OCI-LY3 (cell line): ENCODE results near the gene MDM4.

Experiments used
- H2AFZ ChIP-seq: fragments of 200-600, 300-600 bp; shearing (Covaris generic); 2 replicates; pipeline ENCODE4 v1.6.0; 2014; ENCODE audit warnings: antibody characterized with exemption, low read depth, low read length
- H3K27ac ChIP-seq: fragments of 200-600, 300-600 bp; sonication (generic); 2 replicates; pipeline ENCODE4 v1.5.1; 2014; ENCODE audit warnings: mild to moderate bottlenecking, low read length, moderate library complexity, mixed read lengths
- H3K27me3 ChIP-seq: fragments of 200-600, 300-600 bp; sonication (generic); 2 replicates; pipeline ENCODE4 v1.6.1; 2014; ENCODE audit warnings: low read depth, low read length, mixed read lengths
- H3K36me3 ChIP-seq: fragments of 200-600, 300-600 bp; sonication (generic); replicated peaks from 2 replicates; pipeline ENCODE3; 2014; ENCODE audit warnings: low read depth, low read length, mixed read lengths
- H3K4me1 ChIP-seq: fragments of 300-600, 200-600 bp; sonication (generic); 2 replicates; pipeline ENCODE4 v1.6.1; 2014; ENCODE audit warnings: low read length, mixed read lengths
- H3K4me2 ChIP-seq: fragments of 200-600, 300-600 bp; sonication (generic); 2 replicates; pipeline ENCODE4 v1.6.1; 2014; ENCODE audit warnings: low read length, mixed read lengths
- H3K4me3 ChIP-seq: fragments of 300-600, 200-600 bp; sonication (generic); 2 replicates; pipeline ENCODE4 v1.5.1; 2014; ENCODE audit warnings: antibody characterized with exemption, mild to moderate bottlenecking, low read length, moderate library complexity
- H3K79me2 ChIP-seq: fragments of 300-600, 200-600 bp; shearing (Covaris generic); 2 replicates; pipeline ENCODE4 v1.6.1; 2014; ENCODE audit warnings: mild to moderate bottlenecking, low read length, mixed read lengths
- H3K9ac ChIP-seq: fragments of 300-600, 200-600 bp; shearing (Covaris generic); 2 replicates; pipeline ENCODE4 v1.6.0; 2014; ENCODE audit warnings: mild to moderate bottlenecking, low read length, moderate library complexity
- H3K9me3 ChIP-seq: fragments of 200-600, 300-600 bp; shearing (Covaris generic); 2 replicates; pipeline ENCODE4 v1.6.1; 2014; ENCODE audit warnings: low read length, mixed read lengths; ENCODE audit not compliant: insufficient read depth
- H4K20me1 ChIP-seq: fragments of 200-600, 300-600 bp; sonication (generic); 2 replicates; pipeline ENCODE4 v1.6.1; 2016; ENCODE audit warnings: low read length, mixed read lengths; ENCODE audit not compliant: insufficient read depth
- EZH2phosphoT487 ChIP-seq: fragments of 200-600 bp; shearing (Covaris generic); IDR thresholded peaks from 2 replicates; pipeline ENCODE4 v1.6.1; 2018; ENCODE audit warnings: antibody characterized with exemption, mixed run types, low read depth
- TF ChIP-seq, protein P1 (sequence below): fragments of 200-600, 300-600 bp; sonication (generic); IDR thresholded peaks from 2 replicates; pipeline ENCODE4 v1.5.1; 2014; ENCODE audit warnings: antibody characterized with exemption, low read length, low read depth

The MDM4 gene

DNA sequence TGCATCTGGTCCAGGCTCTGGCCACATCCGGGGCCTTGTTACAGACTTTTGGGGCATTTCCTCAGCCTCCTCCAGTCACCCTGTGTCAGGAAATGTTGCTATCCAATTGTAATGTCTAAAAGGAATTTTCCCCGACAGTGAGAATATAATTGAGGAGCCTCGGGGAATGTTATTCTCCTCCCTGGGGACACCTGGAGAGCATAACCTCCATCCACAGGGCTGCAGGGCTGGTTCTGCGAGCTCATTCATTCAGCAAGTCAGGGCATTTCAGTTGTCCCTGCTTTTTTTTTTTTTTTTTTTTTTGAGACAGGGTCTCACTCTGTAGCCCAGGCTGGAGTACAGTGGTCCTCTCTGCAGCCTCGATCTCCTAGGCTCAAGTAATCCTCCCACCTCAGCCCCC, 72.6 kb downstream of the MDM4 start:
- H3K9ac ChIP-seq, result no peak overlapping the region
- H3K27ac ChIP-seq, result no peak overlapping the region
- H3K4me2 ChIP-seq, result no peak overlapping the region
- no peak overlapping the region for H3K4me3 ChIP-seq
- TF ChIP-seq, protein P1, sequence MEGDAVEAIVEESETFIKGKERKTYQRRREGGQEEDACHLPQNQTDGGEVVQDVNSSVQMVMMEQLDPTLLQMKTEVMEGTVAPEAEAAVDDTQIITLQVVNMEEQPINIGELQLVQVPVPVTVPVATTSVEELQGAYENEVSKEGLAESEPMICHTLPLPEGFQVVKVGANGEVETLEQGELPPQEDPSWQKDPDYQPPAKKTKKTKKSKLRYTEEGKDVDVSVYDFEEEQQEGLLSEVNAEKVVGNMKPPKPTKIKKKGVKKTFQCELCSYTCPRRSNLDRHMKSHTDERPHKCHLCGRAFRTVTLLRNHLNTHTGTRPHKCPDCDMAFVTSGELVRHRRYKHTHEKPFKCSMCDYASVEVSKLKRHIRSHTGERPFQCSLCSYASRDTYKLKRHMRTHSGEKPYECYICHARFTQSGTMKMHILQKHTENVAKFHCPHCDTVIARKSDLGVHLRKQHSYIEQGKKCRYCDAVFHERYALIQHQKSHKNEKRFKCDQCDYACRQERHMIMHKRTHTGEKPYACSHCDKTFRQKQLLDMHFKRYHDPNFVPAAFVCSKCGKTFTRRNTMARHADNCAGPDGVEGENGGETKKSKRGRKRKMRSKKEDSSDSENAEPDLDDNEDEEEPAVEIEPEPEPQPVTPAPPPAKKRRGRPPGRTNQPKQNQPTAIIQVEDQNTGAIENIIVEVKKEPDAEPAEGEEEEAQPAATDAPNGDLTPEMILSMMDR, result no peak
- no peak for TF ChIP-seq EZH2phosphoT487
- H2AFZ ChIP-seq, result no peak overlapping the region
- no peaks in the 10 kb centered on the region for H3K79me2 ChIP-seq
- no peaks in the 10 kb centered on the region for H3K27me3 ChIP-seq
- H3K4me1 ChIP-seq, result peaks cover 9% of the 10 kb centered on the region
- H4K20me1 ChIP-seq, result no peaks in the 10 kb centered on the region
- H3K36me3 ChIP-seq, result no peaks in the 10 kb centered on the region
- H3K9me3 ChIP-seq, result no peaks in the 10 kb centered on the region

- Histone ChIP-seq H2AFZ (no peak overlapping the region), H3K36me3 (no peaks in the 10 kb centered on the region), H3K27ac (no peak overlapping the region), H3K79me2 (no peaks in the 10 kb centered on the region), H3K4me3 (no peak overlapping the region), H3K9ac (no peak overlapping the region), H3K4me2 (no peak overlapping the region), H3K4me1 (peaks cover 8% of the 10 kb centered on the region), H3K27me3 (no peaks in the 10 kb centered on the region), H4K20me1 (no peaks in the 10 kb centered on the region), H3K9me3 (no peaks in the 10 kb centered on the region)
- TF ChIP-seq EZH2phosphoT487, result no peak
- TF ChIP-seq, protein P1, result no peak
Measured at GRCh38 chr1:204589409-204590038, 73.3 kb downstream of the MDM4 start.

DNA sequence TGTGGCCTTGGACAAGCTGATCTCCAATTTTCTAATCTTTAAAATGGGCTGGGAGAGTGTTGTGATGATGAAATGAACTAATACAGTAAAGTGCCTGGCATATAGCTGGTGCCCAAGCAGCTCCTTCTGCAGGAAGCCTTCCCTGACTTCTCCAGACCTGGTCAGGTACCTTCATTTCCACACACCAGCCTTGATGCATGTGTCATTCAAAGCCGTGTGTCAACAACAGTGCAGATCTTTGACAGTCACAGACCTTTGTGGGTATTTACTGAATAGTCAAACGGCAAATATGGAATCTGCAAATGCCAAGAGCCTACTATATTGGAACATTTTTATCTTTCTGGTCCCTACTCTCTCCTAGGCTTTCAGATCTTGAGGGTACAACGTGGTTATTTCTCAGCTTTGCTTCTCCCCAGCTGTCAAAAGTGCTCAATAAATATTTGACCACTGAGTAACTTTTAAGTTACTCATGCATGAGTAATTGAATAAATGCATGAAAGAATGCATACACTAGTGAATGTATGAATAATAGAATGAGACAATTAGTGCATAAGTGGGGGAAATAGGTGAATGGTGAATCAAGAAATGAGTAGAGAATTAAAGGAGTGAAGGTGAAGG, 75.4 kb downstream of the MDM4 start:
- H3K9me3 ChIP-seq, result no peaks in the 10 kb centered on the region
- no peak overlapping the region for H3K4me3 ChIP-seq
- no peak overlapping the region for H3K27ac ChIP-seq
- H3K36me3 ChIP-seq, result no peaks in the 10 kb centered on the region
- H3K27me3 ChIP-seq, result no peaks in the 10 kb centered on the region
- no peak for TF ChIP-seq EZH2phosphoT487
- H3K4me1 ChIP-seq, result no peaks in the 10 kb centered on the region
- H4K20me1 ChIP-seq, result no peaks in the 10 kb centered on the region
- no peaks in the 10 kb centered on the region for H3K79me2 ChIP-seq
- no peak overlapping the region for H3K4me2 ChIP-seq
- no peak overlapping the region for H2AFZ ChIP-seq
- no peak overlapping the region for H3K9ac ChIP-seq

DNA sequence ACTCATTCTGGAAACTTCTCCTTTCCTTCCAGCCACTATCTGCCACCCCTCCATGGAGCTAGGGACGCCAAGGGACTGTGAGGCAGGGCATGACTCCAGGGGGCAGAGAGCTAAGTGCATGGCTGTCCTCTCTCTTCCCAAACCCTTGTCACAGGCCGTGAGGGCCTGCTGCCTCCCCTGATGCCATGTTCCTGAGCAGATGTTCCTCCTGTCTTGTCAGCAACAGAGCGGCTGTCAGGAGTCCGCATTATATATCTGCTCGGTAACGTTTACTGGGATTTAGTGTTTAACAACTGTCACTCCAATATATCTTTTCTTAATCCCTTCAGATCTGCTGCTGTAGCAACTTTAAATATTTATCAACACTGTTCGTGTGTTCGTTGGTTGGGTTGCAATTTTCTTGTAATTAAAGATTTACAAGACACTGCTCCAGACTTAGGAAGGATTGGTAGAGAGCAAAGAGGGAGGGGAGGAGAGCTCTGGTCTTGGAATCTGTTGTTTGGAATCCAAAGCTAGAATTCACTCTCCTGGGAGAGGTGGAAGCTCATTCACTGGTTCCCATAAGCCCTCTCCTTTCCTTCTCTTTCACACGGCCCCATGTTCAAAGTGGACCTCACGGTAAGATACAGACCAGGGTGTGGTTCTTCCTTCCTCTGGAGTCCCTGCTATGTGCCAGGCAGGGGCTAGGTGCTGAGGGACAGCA, 76.2 kb downstream of the MDM4 start:
- no peaks in the 10 kb centered on the region for H3K27me3 ChIP-seq
- no peak overlapping the region for H3K4me2 ChIP-seq
- H3K9ac ChIP-seq, result no peak overlapping the region
- H4K20me1 ChIP-seq, result no peaks in the 10 kb centered on the region
- no peaks in the 10 kb centered on the region for H3K9me3 ChIP-seq
- H3K4me3 ChIP-seq, result no peak overlapping the region
- TF ChIP-seq EZH2phosphoT487, result no peak
- TF ChIP-seq, protein P1, result no peak
- H3K27ac ChIP-seq, result no peak overlapping the region
- H3K36me3 ChIP-seq, result no peaks in the 10 kb centered on the region
- H3K79me2 ChIP-seq, result no peaks in the 10 kb centered on the region
- no peaks in the 10 kb centered on the region for H3K4me1 ChIP-seq
- no peak overlapping the region for H2AFZ ChIP-seq
